C4-2B (cell line): ENCODE measurements around the gene GLI3.

ENCODE experiments used
- H3K27ac ChIP-seq: fragments of 450-650 bp; 2 replicates; pipeline ENCODE4 v1.5.1; 2017
- CTCF ChIP-seq: fragments of 450-650 bp; conservative IDR thresholded peaks from 2 replicates; pipeline ENCODE4 v1.5.1; 2017; ENCODE audit warnings: mild to moderate bottlenecking
- ZFX ChIP-seq: fragments of 450-650 bp; IDR thresholded peaks from 2 replicates; pipeline ENCODE4 v1.6.1; 2017

Gene GLI3

GRCh38 chr7:42264702-42265101, 27.7 kb upstream of the GLI3 start:
- no peak for TF ChIP-seq ZFX
- no peak for TF ChIP-seq CTCF
- H3K27ac ChIP-seq, result no peak overlapping the region

DNA sequence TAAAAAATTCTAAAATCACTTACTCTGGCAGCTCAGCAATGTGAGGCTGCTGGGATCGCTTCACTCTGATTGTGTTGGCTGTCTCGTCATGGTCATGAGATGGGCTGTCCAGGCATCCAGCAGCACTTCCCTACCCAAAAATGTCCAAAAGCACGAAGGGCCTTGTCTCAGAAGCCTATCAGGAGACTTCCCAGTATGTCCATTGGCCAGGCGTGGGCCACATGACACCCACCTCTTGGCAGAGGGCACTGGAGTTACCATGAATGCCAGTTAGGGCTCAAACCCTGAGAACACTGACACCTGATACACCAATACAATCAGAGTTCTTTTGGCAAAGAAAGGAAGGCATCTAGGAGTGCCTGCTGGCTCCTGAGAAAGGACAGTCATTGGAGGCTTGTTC, 27.0 kb upstream of the GLI3 start:
- TF ChIP-seq CTCF (no peak), ZFX (no peak)

GRCh38 chr7:42262964-42263363, 26.0 kb upstream of the GLI3 start:
- no peak overlapping the region for H3K27ac ChIP-seq

More for the DNA sequence above, 27.0 kb upstream of the GLI3 start:
- H3K27ac ChIP-seq, result no peak overlapping the region

DNA sequence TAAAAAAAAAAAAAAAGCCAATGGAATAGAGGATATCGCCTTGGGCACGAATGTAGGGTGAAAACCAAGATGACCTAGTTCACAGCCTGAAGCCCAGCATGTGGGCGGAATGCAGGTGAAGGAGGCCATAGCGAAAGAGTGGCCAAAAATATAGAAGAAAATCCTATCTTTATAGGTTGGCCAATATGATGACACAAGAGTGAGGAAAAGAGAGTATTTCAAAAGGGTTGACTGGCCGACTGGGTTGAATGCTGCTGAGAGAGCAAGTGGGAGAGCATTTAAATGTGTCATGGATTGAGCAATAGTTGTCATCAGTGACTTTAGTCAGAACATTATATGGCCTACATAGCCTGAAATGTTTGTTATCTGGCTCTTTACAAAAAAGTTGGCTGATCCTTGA, 17.2 kb upstream of the GLI3 start:
- TF ChIP-seq CTCF, result no peak
- no peak for TF ChIP-seq ZFX
- no peak overlapping the region for H3K27ac ChIP-seq

More at GRCh38 chr7:42262964-42263363, 26.0 kb upstream of the GLI3 start:
- TF ChIP-seq CTCF, result no peak
- no peak for TF ChIP-seq ZFX

DNA sequence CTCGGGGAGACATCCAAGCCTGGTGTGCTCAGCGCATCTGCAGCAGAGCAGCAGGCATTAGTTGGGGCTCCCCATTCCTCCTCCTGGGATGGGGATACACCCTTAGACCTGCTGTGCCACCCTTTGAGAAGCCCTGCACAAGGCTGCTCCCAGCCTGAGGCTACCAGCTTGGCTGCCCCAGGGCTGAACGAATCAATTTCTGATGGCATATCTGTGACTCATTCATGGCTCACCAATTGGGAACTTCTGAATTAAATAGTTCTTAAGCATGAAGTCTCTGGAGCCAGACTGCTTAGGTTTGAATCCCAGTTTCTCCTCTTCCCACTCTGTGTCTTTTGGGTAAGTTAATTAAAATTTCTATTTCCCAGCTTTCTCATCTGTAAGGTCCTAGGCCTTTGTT, 16.3 kb upstream of the GLI3 start:
- no peak for TF ChIP-seq CTCF
- no peak for TF ChIP-seq ZFX
- no peak overlapping the region for H3K27ac ChIP-seq

GRCh38 chr7:42250411-42250810, 13.4 kb upstream of the GLI3 start:
- TF ChIP-seq ZFX (no peak), CTCF (no peak)
- H3K27ac ChIP-seq, result no peak overlapping the region

DNA sequence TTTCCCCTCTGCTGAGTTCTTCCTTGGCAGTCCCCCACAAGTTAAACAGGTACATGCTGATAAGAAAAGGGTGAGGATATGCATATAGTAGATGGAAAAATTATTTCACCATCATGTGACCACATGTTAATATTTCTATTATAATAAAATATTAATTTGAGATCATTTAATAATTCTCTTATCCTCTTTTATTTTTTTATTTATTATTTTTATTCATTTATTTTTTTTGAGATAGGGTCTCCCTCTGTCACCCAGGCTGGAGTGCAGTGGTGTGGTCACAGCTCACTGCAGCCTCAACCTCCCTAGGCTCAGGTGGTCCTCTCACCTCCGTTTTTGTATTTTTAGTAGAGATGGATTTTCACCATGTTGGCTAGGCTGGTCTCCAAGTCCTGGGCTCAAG, 11.6 kb upstream of the GLI3 start:
- H3K27ac ChIP-seq, result no peak overlapping the region
- TF ChIP-seq CTCF (no peak), ZFX (no peak)
